ENCODE data around the gene AK4. TPM values are rescaled to one million over a fixed set of nuclear protein-coding genes. Genes with fewer than 3 reads are reported as not detected.

AK4 gene
- polyA plus RNA-seq, 10 donors = 8.2 to 14.1 (median 9.3) TPM

DNA sequence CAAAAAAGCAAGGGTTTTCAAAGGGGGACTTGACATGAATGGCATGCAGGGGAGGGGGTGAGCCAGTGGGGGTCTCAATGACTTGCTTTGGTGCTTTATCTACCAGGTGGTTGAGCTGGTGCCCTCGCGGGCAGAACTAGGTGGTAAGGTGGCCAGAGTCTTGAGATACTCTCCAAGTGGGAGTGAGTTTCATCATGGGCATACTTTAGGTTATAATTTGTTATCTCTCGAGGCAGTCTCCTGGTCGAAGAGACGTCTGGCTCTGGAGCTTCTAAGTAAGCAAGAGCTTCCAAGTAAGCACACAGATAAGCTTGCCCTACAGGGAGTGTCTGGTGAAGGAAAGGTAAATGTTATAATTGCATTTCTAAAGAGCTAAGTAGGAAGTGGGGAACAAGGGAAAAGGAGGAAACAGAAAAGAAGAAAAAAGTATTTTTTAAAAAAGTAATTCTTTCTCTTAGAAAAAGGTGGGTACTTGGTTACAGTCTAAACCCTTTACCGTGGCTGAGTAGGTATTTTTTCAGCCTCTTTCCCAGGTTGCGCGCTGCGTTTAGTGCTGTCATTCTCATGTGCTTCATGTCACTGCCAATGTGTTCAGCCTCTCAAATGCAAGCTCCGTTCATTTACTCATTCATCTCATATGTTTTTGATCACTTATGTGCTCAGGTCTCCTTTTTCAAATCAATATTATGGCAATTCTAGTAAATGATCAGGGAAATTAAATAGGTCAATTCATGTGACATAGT is 129.8 kb downstream of the AK4 start:
- no peak for DNase-seq

DNA sequence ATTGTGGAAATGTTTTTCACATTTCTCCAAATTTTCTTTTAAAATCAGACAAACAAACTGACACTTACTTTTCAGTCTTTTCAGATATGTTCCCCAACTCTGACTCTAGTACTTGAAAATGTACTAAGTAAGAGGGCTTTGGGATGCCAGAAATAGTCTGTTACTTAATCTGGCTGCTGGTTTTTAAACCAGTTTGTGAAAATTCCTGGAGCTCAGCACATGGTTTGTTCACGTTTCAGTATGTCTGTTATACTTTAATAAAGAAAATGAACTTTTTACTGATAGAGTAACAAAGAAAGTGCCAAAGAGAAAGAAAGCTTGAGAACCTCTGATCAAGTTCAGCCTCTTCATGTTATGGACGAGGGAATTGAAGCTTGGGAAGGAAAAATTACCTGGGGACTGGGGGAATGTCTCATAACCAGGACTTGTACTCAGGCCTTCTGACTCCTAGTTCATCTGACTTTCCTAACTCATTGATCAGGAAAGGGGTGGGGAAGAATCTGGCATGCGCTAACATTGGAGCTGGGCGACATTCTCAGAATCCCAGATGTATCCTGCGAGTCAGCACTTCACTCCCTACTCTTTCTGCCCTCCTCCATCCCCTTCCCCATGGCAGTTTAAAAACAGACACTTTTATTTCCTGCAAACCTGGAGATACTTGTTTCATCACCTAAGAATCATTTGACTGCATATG is 130.5 kb downstream of the AK4 start:
- no peak for DNase-seq

DNA sequence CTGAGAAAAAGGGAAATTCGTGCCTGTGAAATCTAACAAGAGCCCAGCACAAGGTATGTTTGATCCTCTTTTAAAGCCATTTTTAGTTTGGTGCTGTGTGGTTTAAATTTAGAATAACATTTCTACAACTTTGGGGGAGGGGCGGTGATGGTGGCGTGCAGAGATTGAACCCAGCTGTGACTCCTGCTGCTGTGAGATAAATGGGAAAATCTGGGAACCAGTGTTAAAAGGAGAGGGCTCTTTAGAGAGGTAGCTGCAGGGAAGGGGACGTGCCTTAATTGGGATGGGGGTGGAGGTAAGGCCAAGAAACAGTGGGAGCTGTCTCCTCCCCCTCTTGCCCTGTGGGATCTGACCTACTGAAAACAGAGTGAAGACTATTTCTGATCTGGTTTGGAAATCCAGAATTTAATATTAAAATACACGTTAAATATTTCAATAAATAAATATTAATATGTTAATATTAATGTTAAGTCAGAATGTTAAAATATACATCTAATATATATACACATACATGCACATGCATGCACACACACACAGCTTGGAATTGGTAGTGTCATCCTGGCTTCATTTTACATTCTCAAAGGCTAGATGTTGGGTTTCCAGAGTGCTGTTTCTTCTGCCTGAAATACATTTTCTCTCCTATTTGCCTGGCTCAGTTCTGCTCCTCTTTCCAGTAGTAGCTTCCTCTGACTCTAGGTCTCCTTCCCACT is 131.2 kb downstream of the AK4 start:
- peak in 1 of 3 donors; percentile 23 for DNase-seq

Other genes starting within 250 kb of the AK4 start
- gene JAK1, start 181.7 kb upstream of the AK4 start, polyA plus RNA-seq (ENCODE audit: insufficient read length in 10 of 10) = 10 to 100 TPM; 54.9 to 71.5 (median 67.3) TPM
- gene DNAJC6, start 161.3 kb downstream of the AK4 start, polyA plus RNA-seq (ENCODE audit: insufficient read length in 10 of 10) = 1 to 10 TPM in 6 of 10 donors, under 1 TPM in 4; 0.57 to 2.0 (median 1.1) TPM